Activated CD8-positive, alpha-beta T cell treated with anti-CD3 and anti-CD28 coated beads for 36 hours (primary cell): ENCODE results near the gene CDC42EP3. TPM values are rescaled to one million over a fixed set of nuclear protein-coding genes. Genes with fewer than 3 reads are reported as not detected.

Experiments used
- ATAC-seq: fragments of 200-7000 bp; cut with Tn5 transposase; one replicate; pipeline ENCODE4 v1.10.0; 2021; ENCODE audit warnings: mild to moderate bottlenecking, moderate library complexity
- CTCF ChIA-PET: fragments of 350-600 bp; sonication (Branson Sonifier 250); formaldehyde crosslinking; loops from one replicate; lab custom pipeline; 2021; ENCODE audit warnings: antibody characterized with exemption; lab: Charles Lee
- POLR2A ChIA-PET: fragments of 350-600 bp; sonication (Branson Sonifier 250); formaldehyde crosslinking; loops from one replicate; lab custom pipeline; 2021; ENCODE audit warnings: antibody characterized with exemption; lab: Charles Lee
- DNase-seq: peaks from one replicate; pipeline ENCODE4 v3.0.0-alpha.2; 2020
- H3K27ac Mint-ChIP-seq: one replicate; pipeline ENCODE4 v1.8.0; 2021; ENCODE audit warnings: mild to moderate bottlenecking, mixed read lengths
- H3K27me3 Mint-ChIP-seq: one replicate; pipeline ENCODE4 v1.8.0; 2021; ENCODE audit warnings: mixed read lengths
- H3K36me3 Mint-ChIP-seq: one replicate; pipeline ENCODE4 v1.8.0; 2021; ENCODE audit warnings: low read depth, mixed read lengths
- H3K4me1 Mint-ChIP-seq: one replicate; pipeline ENCODE4 v1.8.0; 2021; ENCODE audit warnings: low read depth, mixed read lengths
- H3K4me3 Mint-ChIP-seq: one replicate; pipeline ENCODE4 v1.8.0; 2021; ENCODE audit warnings: mild to moderate bottlenecking, moderate library complexity, mixed read lengths
- H3K9me3 Mint-ChIP-seq: one replicate; pipeline ENCODE4 v1.8.0; 2021; ENCODE audit warnings: mixed read lengths
- intact Hi-C: fragments of 100-400 bp; cut with micrococcal nuclease; formaldehyde crosslinking; loops from one replicate; pipeline ENCODE4 v1.10.0; 2022
- total RNA-seq, 2 experiments: library from RNA; stranded (reverse); gene quantifications; one replicate each; pipeline ENCODE4 v1.2.3, GENCODE V29; 2021
- TF ChIP-seq, protein P1 (sequence below): fragments of 200-600 bp; IDR thresholded peaks from one replicate; pipeline ENCODE4 v1.8.0; 2022; ENCODE audit warnings: antibody characterized with exemption, mild to moderate bottlenecking

CDC42EP3 gene
- total RNA-seq, 2 experiments from 2014 or later, result 18.8 to 22.6 TPM

DNA sequence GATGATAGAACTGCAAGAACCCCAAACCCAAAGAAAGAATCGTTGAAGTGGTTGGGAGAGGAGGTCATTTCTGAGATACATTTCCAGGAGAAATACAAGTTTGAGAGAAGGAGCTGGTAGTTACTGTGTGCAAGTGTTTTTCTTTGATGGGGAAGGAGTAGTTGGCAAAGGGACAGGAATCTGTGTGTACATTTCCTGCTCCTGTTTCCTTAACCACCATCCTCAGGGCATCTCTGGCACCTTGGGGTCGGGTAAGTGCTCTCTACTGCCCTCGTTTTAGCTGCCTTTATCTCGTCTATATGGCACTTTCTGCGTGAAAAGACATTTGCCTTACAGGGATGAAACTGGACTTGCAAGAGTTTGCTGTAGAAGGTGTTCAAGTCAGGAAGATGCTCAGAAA is 27.3 kb downstream of the CDC42EP3 start:
- ATAC-seq (no peak), DNase-seq (no peak)
- Mint-ChIP-seq H3K36me3 (peaks cover 84% of the 10 kb centered on the region), H3K9me3 (peaks cover 14% of the 10 kb centered on the region), H3K4me3 (no peak overlapping the region), H3K4me1 (peaks cover 73% of the 10 kb centered on the region), H3K27me3 (no peaks in the 10 kb centered on the region), H3K27ac (peak overlapping the region; percentile 85)
- POLR2A ChIA-PET, result interaction anchor here (1.2 to 1.4 kb wide), 2 partner anchors 8 to 16 kb away, joined by 3 read pairs; no protein-coding TSS in a partner anchor
- TF ChIP-seq, protein P1, sequence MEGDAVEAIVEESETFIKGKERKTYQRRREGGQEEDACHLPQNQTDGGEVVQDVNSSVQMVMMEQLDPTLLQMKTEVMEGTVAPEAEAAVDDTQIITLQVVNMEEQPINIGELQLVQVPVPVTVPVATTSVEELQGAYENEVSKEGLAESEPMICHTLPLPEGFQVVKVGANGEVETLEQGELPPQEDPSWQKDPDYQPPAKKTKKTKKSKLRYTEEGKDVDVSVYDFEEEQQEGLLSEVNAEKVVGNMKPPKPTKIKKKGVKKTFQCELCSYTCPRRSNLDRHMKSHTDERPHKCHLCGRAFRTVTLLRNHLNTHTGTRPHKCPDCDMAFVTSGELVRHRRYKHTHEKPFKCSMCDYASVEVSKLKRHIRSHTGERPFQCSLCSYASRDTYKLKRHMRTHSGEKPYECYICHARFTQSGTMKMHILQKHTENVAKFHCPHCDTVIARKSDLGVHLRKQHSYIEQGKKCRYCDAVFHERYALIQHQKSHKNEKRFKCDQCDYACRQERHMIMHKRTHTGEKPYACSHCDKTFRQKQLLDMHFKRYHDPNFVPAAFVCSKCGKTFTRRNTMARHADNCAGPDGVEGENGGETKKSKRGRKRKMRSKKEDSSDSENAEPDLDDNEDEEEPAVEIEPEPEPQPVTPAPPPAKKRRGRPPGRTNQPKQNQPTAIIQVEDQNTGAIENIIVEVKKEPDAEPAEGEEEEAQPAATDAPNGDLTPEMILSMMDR, result no peak
- CTCF ChIA-PET, result interaction anchor here (1.7 kb wide), 1 partner anchor 10 kb away, joined by 6 read pairs; no protein-coding TSS in a partner anchor
- intact Hi-C loops, result no loop called here

DNA sequence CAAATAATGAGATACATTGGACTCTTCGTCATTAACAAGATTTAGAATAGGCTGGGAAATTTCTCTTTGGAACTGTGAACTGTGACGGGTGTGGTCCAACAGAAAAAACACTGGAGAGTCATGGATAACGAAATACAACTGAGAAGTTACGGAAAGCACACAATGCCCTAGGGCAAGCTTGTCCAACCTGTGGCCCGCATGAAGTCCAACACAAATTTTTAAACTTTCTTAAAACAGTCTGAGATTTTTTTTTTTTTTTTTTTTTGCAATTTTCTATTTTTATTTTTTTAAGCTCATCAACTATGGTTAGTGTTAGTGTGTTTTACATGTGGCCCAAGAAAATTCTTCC is 27.7 kb downstream of the CDC42EP3 start:
- H3K27ac Mint-ChIP-seq, result peak overlapping the region; percentile 85
- no peaks in the 10 kb centered on the region for H3K27me3 Mint-ChIP-seq
- peaks cover 76% of the 10 kb centered on the region for H3K4me1 Mint-ChIP-seq
- DNase-seq (no peak), ATAC-seq (no peak)
- intact Hi-C loops, result no loop called here
- H3K4me3 Mint-ChIP-seq, result no peak overlapping the region
- POLR2A ChIA-PET, result interaction anchor here (1.1 to 1.4 kb wide), 4 partner anchors 9 to 40 kb away, joined by 3 read pairs; partner anchors contain the start of gene CDC42EP3
- CTCF ChIA-PET, result interaction anchor here (1.2 to 1.7 kb wide), 2 partner anchors 10 to 247 kb away, joined by 3 to 6 read pairs; no protein-coding TSS in a partner anchor
- TF ChIP-seq, protein P1, result no peak
- peaks cover 80% of the 10 kb centered on the region for H3K36me3 Mint-ChIP-seq
- peaks cover 14% of the 10 kb centered on the region for H3K9me3 Mint-ChIP-seq

- DNase-seq (no peak), ATAC-seq (no peak)
- H3K4me1 Mint-ChIP-seq, result peaks cover 72% of the 10 kb centered on the region
- H3K27ac Mint-ChIP-seq, result peak overlapping the region; percentile 85
- no peaks in the 10 kb centered on the region for H3K27me3 Mint-ChIP-seq
- TF ChIP-seq, protein P1, result no peak
- ChIA-PET CTCF (interaction anchor here (1.1 to 1.7 kb wide), 3 partner anchors 11 to 247 kb away, joined by 3 to 6 read pairs (median 3); no protein-coding TSS in a partner anchor), POLR2A (interaction anchor here (0.8 to 1.4 kb wide), 3 partner anchors 9 to 40 kb away, joined by 3 to 4 read pairs (median 3); partner anchors contain the start of gene CDC42EP3)
- intact Hi-C loops, result no loop called here
- no peak overlapping the region for H3K4me3 Mint-ChIP-seq
- peaks cover 74% of the 10 kb centered on the region for H3K36me3 Mint-ChIP-seq
- peaks cover 12% of the 10 kb centered on the region for H3K9me3 Mint-ChIP-seq
Measured at GRCh38 chr2:37642907-37643729, 28.3 kb downstream of the CDC42EP3 start.

DNA sequence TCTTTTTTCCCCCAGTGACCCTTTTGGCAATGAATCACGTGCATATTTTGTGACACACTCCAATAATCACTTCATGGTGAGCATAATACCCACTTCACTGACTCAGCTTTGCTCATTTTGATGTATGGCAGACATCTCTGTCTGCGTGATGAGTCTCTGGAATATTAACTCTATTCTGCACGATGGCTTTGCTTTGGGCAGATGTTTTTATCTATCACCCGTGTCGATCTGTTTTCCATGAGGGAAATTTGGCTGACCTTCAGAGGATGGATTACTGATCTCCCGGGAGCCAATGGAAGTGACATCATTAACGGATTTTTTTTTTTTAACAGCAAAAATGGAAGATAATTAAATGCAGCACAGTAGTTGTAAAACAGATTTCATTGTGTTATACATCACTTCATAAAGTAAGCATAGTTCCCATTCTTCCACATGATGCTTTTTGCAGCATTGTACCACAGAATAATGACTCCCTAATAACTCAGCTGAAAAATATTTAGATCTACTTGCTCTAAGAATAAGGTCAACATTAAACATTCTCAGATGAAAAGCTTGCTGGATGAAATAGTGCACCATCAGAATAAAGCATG is 29.8 kb downstream of the CDC42EP3 start:
- ChIA-PET POLR2A (interaction anchor here (1.7 kb wide), 1 partner anchor 18 kb away, joined by 6 read pairs; no protein-coding TSS in a partner anchor), CTCF (no interaction called here)
- DNase-seq, result no peak
- TF ChIP-seq, protein P1, result no peak
- Mint-ChIP-seq H3K4me1 (peaks cover 70% of the 10 kb centered on the region), H3K27ac (peak overlapping the region; percentile 85), H3K9me3 (peaks cover 4% of the 10 kb centered on the region), H3K36me3 (peaks cover 60% of the 10 kb centered on the region), H3K4me3 (no peak overlapping the region), H3K27me3 (no peaks in the 10 kb centered on the region)
- no peak for ATAC-seq
- intact Hi-C loops, result no loop called here
